GM21423 (cell line): ENCODE results near the gene MKRN3.
A peak's percentile ranks its signal among the peaks of the same experiment; 100 is the strongest.

ENCODE experiments used
- ATAC-seq: cut with Tn5 transposase; IDR thresholded peaks from one replicate; pipeline ENCODE4 v1.9.1; 2021; ENCODE audit warnings: mild to moderate bottlenecking, moderate library complexity; ENCODE audit not compliant: unreplicated experiment

MKRN3 gene

DNA sequence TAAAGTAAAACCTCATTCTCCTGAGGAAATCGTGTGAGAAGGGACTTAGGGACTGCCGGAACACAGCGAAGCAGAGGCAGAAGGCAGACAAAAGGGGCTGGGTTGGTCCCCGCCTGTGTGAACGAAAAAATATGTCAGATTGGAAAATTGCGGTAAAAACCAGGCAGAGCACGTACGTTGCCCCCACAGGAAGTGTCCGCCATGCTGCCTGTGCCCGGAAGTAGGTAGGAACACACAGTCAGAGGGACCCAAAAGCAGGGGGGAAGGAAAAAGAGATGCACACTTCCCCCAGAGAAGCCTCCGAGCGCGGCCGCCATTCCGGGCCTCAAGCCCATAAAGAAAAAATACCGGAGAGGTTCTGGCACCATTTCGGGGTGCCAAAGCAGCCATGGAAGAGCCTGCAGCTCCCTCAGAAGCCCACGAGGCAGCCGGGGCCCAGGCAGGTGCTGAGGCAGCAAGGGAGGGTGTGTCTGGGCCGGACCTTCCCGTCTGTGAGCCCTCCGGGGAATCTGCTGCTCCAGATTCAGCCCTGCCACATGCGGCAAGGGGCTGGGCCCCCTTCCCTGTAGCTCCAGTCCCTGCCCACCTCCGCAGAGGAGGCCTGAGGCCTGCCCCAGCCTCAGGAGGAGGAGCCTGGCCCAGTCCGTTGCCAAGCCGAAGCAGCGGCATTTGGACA is at the start of gene MKRN3:
TSS of gene MKRN3 (plus strand) at position 280 of the 676 bp plus-strand sequence. CDS start at position 389, 109 bp downstream.
- ATAC-seq: peak; percentile 66

DNA sequence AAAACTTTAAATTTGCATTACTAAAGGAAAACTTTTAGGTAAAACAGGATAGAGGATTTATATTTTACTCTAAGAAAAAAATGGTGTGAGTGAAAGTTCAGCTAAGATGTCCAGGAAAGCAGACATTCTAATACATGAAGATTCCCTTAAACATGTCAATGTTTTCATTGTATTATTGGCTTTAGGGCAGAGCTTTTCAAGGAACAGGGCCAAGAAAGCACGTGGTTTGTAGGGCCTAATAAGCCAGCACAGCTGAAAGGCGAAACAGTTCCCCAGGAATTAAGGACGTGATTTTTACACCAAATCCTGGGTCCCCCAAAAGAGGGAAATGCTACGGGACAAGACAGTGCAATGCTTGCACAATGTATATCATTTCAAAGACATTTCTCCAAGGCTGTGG is 48.6 kb upstream of the MKRN3 start:
- ATAC-seq: no peak

DNA sequence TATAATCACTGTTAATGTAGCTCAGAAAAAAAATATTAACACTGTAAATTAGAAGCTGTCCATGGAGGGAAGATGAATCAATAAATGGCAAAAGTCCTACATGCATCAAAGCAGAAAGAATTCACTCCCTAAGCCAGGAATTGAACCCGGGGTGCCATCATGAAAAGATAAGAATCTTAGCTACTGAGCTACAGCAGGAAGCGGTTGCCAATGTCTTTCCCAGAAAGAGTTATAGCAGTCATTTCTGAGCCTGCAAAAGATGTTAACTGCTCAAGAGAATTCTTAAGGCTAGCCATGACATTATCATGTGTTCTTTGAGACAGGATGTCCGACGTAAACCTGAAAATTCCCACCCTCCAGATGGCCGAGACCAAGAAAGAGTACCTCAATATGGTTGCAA is 47.4 kb upstream of the MKRN3 start:
- no peak for ATAC-seq

DNA sequence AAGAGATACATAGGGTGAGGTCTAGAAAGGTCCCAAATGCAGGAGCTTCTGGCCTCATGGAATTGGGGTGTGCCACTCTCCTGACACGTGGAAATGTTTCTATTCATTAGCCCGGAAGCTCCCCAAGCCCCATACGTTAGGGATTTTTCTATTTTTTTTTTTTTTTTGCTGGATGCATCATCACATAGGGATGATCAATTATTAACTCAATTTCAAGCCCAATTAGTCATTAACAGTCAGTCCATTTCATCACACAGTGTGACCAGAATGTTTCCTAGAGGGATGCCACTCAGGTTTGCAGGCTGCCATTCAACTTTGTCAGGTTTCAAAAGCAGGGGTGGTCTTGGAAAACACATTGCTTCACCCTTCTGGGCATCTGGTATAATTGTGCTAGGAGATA is 40.7 kb upstream of the MKRN3 start:
- ATAC-seq: no peak

DNA sequence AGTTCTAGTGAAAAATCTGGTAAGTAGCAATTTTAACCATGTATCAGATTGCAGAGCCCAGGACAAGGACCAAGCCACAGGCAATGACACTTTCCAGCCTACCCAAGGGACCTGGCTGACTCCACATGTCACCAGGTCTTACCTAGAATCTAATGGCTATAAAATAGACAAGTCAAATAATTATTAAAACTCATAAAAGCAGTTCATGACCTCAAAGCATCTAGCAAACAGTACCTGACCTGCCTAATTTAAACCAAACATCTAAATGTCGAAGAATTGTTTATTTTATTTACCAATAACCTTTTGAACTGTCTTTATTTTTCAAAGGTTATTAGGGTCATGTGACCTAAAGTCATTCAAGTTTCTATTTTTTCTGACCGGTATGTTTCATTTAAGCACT is 35.6 kb upstream of the MKRN3 start:
- ATAC-seq: no peak

DNA sequence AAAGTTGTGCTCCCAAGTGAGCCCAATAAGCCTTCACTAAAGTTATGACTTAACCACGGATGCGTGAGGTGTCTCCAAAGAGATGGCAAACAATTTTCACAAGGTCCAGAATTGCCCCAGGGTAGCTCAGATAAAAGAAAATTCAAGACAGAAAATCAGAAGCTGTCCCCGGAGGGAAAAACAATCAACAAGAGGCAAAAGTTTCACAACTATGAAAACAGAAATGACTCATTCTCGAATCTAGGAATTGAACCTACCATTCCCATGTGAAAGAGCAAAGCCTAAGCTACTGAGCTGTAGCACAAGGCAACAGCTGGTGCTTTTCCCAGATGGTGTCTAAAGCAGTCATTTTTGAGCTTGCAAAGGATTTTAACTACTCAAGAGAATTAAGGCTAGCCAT is 33.5 kb upstream of the MKRN3 start:
- ATAC-seq: no peak

DNA sequence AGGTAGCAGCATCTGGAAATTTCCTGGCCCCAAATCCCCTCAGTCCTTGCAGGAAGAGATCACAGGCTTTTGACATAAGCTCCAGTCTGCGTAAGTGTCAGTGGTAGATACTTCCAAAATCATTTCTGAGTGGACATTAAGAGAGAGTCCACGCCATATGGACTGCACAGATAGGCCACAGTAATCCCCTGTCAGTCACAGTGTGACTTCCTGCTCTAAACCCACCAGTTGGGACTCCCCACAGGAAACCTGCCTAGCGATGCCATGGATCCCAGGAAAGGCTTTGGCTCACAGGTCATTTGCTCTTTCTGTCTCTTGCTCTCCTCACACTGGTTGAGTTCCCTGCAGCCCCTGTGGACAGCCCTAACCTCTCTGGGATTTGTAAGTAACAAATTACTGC is 28.8 kb upstream of the MKRN3 start:
- no peak for ATAC-seq

DNA sequence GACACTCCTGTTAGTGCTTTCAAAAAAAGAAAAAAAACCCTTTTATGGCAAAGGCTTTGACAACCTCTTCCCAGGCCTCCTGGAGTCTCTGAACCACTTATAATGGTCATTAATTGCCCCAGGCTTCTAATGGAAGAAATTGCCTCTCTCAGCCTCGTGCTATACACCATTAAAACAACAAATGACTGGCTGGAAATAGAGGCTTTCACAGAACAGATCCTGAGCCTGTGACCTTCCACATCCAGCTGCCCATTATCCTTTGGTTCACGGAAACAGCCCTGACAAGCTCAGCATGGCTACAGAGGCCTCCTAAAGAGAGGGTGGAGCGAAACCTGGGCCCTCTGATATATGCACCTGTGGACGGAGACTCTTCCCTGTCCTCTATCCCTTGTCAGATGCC is 26.8 kb upstream of the MKRN3 start:
- no peak for ATAC-seq

DNA sequence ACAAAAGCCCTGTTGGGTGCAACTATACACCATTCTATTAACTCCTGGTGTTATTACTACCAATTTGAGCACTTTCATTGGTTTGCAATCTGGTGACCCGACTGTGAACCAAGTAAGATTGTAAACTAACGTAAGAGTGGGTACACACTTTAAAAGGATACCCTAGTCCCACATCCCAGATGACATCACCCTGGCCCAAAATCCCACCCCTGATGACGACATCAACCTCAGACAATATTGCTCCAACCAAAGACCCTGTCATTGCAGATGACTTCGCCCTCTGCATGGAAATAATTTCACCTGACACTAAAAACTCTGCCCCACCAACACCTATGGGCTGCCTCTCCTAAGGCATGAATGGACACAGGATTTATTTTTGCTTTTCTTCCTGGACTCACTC is 25.6 kb upstream of the MKRN3 start:
- ATAC-seq: no peak

DNA sequence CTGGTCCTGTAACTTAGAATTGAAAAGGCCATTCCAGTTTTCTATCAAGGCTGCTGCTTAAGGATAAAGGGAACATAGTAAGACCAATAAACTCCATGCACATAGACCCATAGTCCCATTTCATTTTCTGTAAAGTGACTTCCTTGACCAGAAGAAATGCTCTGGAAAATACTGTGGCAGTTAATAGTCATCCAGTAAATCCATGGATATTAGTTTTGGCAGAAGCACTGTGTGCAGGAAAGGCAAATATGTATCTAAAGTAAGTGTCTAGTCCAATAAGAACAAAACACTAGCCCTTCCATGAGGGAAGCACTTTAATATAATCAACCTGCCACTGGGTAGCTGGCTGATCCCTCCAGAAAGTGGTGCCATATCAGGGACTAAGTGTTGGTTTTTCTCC is 19.3 kb upstream of the MKRN3 start:
- no peak for ATAC-seq

DNA sequence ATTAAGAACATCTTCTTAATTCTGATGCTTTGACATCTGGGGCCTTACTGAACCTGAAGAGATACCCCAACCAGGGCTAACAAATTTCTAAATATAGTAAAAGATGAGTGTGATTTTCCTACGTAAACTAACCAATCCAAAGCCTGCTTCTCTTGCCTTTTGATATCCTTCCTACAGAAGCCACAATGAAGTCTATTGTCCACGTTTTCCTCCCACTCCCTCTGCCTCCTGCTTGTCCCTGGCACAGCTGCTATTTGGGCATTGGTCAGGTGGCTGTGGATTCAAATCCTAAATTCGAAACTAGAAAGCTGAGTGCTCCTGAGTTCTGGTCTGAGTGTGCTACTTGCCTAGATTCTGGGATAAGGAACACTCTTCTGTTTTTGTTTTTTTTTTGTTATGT is 17.4 kb upstream of the MKRN3 start:
- no peak for ATAC-seq

DNA sequence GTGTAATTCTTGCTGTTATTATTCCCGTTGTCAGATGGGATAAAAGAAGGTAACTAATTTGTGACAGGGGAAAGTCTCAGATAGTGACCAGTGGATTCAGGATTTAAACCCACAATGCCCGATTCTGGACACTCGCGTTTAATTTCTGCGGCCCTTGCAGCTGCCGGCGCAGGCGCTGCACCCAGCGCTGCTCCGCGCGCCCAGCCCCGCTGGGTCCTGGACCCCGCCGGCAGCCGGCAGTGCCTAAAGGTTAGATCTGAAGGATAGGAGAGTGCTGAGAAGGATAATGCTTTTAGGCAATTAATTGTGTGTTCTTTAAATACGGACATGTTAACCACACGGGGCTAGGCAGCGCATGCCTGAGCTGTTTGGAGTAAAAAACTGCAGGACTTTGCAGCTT is 3.6 kb upstream of the MKRN3 start:
- ATAC-seq: no peak

DNA sequence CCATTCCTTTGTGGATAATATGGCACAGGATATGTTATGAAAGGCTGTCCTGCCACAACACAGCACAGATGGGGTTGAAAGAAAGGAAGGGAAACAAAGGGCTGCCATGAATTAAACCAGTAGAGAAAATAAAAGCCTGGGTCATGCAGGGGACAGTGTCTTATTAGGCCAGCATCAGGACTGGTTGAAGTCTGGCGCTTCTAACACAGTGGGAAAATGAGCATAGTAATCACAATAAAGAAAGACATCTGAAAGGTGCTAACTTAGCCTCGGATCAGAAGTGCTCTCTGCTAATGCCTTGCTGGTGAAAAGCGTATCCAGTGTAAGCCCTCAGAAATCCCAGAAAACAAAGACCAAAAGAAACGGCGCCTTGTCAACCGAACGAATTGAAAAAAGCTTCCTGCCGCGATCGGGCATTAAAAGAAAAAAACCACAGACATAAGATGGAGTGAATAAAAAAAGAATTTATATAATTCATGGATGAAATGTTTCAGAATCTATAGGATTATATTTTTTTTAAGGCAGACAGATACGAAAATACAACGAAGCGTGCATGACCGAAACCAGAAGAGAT is 566 bp upstream of the MKRN3 start:
- ATAC-seq: no peak

DNA sequence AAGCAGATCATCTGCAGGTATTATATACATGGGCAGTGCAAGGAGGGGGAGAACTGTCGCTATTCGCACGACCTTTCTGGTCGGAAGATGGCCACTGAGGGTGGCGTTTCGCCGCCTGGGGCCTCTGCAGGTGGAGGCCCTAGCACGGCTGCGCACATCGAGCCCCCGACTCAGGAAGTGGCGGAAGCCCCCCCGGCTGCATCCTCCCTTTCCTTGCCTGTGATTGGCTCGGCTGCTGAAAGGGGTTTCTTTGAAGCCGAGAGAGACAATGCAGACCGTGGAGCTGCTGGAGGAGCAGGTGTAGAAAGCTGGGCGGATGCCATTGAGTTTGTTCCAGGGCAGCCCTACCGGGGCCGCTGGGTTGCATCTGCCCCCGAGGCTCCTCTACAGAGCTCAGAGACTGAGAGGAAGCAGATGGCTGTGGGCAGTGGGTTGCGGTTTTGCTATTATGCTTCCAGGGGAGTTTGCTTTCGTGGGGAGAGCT is 639 bp downstream of the MKRN3 start:
- peak; percentile 40 for ATAC-seq

DNA sequence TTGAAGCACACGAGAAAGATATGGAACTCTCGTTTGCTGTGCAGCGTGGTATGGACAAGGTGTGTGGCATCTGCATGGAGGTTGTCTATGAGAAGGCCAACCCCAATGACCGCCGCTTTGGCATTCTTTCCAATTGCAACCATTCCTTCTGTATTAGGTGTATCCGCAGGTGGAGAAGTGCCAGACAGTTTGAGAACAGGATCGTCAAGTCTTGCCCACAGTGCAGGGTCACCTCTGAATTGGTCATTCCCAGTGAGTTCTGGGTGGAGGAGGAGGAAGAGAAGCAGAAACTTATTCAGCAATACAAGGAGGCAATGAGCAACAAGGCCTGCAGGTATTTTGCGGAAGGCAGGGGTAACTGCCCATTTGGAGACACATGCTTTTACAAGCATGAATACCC is 1.2 kb downstream of the MKRN3 start:
- ATAC-seq: no peak

DNA sequence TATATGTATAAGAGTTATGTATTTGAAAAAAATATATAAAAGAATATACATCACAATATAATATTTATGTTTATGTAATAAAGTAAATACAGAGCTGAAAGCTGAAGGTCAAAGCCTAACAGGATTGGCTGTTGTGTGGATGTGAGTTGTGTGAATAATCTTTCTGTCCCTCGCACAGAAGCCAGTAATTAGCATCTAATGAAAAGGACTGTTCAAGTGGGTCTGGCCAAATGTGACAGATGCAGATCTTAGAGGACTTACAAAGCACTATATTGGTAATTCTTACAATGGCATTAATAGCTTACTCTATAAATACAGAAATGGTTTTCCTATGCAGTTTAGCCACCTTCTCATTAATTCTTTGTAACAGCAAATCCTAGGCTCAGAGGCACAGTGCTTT is 2.4 kb downstream of the MKRN3 start:
- ATAC-seq: no peak

DNA sequence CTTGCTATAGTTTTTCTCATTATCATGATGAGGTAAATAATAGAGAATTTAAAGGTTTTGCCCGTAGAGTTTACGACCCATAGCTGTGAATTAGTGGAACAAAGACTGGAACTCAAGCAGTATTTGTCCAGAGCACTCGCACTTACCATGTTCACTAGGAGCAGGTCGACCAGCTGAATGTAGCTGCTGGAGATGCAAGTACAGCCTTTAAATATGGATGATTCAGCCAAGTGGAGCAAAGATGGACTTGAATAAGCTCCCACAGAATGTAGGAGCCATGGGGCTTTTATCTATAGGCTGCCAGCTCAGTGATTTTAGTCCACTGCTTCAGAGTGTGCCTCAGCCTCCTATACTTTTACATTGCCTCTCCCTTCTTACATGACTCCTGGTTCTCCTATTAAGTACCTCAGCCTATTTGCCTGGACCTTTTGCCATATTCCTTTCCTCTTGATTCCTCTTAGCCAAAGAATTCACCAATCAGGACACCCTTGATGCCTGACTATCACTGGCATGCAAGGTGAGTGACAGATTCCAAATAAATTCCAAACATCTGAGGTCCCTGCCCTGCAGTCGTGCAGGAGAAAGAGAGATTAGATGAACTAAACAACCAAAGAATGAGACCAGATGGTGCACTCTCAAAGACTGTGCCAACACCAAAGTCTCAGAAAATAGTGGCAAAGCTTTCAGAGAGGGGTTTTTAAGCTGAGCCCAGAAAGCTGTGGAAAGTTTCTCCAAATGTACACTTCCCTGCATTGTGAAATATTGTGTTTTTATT is 3.9 kb downstream of the MKRN3 start:
- ATAC-seq: no peak

DNA sequence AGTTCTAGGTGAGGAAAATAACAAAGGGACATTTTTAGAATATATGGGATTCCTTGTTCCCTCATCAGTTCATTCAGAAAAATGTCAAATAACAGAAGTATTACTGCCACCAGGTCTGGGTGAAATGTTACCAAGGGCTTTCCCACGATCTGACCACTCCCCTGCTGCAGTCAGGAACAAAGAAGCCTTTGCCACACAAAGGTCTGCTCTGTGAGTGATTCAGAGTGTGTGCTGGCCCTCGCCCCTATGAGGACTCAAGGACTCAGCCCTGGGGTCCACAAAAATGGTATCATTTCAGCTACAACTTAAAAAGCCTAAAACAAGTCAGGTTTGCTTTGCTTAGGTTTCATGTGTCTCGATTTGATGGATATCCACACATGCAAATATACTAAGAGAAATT is 5.0 kb downstream of the MKRN3 start:
- no peak for ATAC-seq

DNA sequence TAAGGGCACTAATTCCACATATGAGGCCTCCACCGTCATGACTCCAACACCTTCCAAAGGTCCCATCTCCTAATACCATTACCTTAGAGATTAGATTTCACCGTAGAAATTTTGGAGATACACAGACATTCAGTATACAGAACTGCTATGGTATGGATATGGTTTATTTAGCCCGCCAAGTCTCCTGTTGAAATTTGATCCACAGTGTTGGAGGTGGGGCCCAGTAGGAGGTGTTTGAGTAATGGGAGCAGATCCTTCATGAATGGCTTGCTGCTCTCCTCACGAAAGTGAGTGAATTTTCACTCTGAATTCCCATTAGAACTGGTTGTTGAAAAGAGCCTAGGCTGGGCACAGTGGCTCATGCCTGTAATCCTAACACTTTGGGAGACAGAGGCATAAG is 7.4 kb downstream of the MKRN3 start:
- ATAC-seq: no peak

DNA sequence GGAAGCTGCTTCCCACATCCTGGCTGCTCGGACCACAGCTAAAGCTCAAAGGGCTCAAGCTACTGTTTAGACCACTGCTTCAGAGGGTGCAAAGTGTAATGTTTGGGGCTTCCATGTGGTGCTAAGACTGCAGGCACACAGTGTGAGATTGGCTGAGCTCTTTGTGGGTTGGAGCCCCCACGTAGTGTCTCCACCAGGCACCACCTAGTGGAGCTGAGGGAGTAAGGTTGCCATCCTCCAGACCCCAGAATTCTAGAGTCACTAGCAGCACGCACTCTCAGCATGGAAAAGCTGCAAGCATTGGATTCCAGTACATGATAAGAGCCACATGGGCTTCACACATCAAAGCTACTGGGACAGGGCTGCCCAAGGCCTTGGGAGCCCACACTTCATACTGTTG is 9.3 kb downstream of the MKRN3 start:
- ATAC-seq: no peak

DNA sequence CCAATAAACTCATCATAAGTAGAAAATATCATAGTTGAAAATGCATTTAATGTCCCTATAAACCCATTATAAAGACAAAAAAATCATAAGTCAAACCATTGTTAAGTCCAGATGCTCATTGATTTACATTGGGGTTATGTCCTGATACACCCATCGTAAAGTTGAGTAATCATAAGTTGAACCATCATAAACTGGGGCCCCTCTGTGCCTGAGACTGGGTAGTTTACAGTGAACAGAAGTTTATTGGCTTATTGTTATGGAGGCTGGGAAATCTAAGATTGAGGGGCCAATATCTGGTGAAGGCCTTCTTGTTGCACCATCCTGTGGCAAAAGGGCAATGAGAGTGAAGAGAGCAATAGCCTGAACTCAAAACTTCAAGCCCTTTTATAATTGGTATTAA is 10.6 kb downstream of the MKRN3 start:
- ATAC-seq: no peak

DNA sequence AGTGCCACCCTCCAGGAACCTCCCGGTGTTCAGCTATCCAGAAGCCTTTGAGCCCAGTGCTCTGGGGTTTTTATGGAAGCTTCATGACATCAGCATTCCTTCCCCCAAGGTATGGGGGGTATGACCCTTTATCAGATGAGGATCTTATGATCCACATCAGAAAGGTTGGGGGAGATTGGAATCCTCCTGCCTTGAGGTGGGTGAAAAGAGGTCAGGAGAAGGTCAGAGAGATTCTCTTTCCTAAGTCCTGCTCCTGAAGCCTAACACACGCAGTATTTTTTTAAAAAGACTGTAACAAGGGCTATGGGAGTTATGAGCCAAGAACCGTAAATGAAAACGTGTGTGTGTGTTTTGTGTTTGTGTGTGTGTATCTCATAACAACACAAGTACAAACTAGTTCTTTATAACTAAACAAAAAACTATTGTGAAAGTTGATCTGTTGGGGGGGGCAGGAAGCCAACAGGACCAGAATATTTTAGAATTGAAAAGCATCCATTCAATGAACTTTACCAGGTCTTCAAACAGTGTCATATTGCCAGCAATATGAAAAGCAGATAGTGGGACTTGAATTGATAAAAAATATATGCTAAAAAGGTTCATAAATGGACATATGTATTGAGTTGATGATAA is 13.2 kb downstream of the MKRN3 start:
- ATAC-seq: no peak
